LoVo (cell line): Measurements from ENCODE around the gene ARRB1.

Experiments used
- DNase-seq: peaks from one replicate; pipeline ENCODE4 v3.0.0-alpha.2; 2016; ENCODE audit warnings: low spot score

ARRB1 gene

DNA sequence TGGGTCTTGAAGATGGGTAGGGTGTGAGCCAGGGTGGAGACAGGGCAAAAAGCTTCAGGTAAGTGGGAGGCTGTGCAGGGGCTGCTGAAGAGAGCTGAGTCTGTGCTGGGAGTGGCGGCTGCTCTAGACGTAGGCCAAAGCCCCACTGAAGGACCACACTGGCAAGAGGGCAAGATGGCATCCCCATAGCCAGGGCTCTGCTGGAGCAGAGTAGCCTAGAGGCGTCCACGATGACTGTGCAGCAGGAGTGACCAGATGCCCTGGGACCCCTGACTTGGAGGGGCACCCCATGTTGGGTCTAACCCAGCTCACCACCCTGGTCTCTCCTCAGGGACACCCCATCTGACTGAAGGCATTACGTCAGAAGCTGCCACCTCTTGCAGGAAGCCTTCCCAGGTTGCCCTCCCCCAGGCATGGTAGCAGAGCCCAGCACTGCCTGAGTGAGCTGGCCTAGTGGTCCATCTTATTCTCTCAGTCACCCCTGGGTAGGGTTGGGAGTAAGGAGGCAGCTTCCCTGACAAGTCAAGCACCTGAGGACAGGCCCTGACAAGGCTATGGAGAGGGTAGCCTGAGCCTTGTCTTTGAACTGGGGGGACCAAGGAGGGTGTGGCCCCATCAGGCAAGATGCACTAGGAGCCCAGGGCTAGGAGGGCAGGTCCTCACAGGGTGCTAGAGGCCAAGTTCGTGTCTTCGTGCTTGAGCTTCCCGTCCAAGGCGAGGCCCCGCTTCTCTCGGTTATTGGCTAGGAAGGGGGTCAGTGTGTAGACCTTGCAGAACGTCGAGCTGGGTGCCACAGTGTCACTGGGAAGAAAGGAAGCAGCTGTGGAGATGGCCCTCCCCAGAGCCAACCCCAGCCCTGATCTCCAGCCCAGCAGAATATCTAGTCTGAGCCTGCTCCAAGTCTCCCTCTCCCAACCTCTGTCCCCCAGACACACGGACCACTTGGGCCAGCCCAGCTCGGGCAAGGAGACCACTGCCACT is 77.8 kb downstream of the ARRB1 start:
- DNase-seq: no peak

GRCh38 chr11:75272821-75273301 is 78.6 kb downstream of the ARRB1 start:
- DNase-seq: no peak

- no peak for DNase-seq
Observed at GRCh38 chr11:75272391-75272790, 79.1 kb downstream of the ARRB1 start.

DNA sequence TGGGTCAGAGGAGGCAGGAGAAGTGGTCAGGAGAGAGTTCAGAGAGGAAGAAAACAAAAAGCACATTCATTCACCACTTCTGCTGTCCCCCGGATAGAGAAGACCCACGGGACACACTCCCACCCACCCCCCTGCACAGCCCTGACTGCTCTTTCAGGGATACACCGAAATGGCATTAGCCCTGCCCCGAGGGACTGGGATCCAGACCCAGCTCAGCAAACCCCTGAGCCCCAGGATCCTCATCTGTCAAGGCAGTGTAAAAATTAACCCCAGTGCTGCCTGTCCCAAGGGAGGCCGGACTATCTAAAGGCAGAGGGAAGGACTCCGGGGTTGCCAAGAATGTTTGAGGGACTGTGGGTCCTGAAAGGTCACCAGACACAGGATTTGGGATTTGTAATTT is 79.7 kb downstream of the ARRB1 start:
- no peak for DNase-seq

- DNase-seq: no peak
Observed at GRCh38 chr11:75270896-75271418, 80.5 kb downstream of the ARRB1 start.

- no peak for DNase-seq
Observed at GRCh38 chr11:75269896-75270295, 81.6 kb downstream of the ARRB1 start.

GRCh38 chr11:75269367-75269660 is 82.1 kb downstream of the ARRB1 start:
- no peak for DNase-seq

GRCh38 chr11:75268626-75269366 is 82.7 kb downstream of the ARRB1 start:
- DNase-seq: no peak

GRCh38 chr11:75267171-75267970 is 84.1 kb downstream of the ARRB1 start:
- DNase-seq: no peak

GRCh38 chr11:75265851-75266531 is 85.5 kb downstream of the ARRB1 start:
- no peak for DNase-seq

DNA sequence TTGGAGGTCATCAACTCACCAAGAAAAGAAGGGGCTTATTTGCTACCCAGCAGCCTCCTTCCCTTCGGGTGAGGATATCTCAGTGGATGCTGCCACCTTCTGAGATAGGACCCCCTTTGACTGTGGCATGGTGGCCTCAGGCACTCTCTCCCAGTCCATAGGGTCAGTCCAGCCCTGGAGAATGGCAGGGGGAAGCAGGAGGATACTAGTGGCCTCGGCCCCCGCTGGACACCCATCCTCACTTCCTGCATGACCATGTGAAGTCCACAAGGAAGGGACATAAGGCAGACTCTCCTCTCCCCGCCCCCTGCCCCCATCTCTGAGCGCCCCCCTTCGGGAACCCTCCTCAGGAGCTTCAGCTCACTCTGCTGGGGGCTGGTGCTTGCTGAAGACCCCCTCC is 86.5 kb downstream of the ARRB1 start:
- no peak for DNase-seq

GRCh38 chr11:75264356-75264755 is 87.1 kb downstream of the ARRB1 start:
- no peak for DNase-seq

GRCh38 chr11:75263944-75264349 is 87.5 kb downstream of the ARRB1 start:
- DNase-seq: no peak

DNA sequence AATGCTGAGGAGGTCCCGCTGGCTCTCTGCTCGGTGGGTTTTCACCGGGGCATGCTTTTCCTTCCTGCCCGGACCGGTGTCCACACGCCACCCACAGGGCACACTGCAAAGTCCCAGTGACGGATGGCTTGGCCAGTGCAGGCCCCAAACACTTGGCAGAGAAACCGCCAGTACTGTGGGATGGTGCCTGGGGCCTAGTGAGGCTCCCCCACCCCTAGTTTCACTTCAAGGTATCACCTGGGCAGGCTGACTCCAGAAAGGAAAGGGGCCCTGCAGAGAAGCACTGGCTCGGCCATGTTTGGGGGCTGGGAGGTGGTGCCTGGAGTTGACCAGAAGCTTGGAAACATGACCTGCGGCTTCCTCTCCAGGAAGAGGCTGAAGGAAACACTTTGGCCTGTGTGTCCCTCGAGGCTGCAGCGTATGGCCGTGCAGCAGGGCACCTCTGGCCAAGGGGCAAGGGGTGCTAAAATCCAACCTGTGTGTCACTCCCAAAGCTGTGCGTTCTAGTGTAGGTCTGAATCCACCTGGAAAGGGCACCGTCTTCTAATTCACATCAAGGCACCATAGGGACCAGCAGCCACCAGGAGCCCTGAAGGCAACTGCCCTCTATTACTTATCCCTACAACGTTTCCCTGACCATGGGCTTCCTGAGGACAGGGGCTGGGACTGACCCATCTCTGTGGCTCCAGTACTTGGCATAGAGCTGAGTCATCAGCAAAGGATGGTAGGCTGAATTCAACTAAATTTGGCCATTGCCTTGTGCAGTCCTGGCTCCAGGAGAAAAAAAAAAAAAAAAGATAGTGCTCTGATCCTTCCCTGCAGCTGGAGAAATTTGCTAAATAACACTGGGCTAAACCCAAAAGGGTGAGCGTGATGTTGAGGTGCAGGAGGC is 88.3 kb downstream of the ARRB1 start:
- no peak for DNase-seq

- no peak for DNase-seq
Observed at GRCh38 chr11:75262436-75262835, 89.0 kb downstream of the ARRB1 start.

DNA sequence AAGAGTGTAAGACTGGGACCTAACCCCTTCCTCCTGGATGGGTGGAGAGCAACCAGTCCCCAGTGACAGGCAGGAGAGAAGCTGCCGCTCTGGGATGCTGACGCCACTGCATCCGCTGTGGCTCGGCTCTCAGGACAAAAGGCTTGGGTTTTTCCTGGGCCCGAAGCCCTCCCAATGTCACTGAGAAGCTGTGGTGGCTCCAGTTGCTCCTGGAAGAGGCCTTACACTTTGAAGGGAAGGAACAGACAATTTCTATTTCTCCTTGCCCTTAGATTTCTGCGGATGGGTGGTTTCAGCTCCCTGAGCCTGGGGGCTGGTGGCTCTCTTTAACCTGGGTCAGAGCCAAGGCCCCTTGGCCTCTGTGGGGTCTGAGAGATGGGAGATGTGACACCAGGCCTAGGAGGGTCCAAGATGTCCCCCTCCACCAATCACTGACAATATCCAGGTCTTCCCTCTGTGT is 89.5 kb downstream of the ARRB1 start:
- DNase-seq: no peak

DNA sequence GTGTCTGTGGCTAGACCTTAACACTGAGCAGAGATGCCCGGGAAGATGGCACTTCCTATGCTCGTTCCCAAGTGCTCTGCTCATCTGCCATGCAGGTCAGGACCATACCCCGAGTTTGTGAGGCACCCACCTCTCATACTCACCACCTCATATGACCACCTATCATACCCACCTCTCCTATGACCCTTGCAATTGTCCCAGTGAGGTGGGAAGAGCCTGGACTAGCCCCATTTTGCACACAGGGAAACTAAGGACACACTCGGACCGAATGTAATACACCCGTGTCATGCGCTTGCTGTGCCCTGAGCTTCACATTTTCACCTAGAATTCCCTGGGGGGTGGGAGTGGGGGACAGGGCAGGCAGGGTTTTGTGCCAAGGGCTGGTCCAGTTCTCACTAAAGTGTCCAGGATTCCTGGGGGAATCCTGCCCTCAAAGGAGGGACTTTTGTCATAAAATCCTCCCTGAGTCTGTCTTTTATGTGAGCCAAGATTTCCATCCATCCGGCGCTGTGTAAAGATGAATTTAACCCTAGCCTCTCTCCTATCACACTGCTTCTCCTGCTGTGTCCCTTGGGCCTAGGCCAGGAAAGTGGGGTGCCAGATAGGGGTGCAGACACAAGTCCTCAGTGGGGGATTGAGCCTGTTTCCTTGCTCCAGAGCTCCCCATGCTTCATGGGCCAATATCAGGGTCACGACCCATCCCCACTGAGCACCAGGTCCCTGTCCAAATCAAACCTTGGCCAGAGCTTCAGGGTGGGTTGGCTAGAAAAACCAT is 90.9 kb downstream of the ARRB1 start:
- DNase-seq: no peak

DNA sequence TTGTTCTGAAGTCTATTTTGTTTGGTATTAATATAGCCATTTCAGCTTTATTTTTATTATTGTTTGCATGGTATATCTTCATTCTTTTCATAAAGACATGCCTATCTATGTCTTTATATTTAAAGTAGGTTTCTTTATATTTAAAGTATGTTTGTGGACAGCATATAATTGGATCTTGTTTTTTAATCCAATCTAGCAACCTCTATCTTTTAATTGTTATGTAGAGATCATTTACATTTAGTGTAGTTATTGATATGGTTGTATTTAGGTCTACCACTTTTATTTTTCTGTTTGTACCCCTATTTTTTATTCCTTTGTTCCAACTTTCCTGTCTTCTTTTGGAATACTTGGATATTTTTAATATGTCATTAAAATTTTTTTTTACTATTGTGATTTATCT is 97.1 kb downstream of the ARRB1 start:
- no peak for DNase-seq

DNA sequence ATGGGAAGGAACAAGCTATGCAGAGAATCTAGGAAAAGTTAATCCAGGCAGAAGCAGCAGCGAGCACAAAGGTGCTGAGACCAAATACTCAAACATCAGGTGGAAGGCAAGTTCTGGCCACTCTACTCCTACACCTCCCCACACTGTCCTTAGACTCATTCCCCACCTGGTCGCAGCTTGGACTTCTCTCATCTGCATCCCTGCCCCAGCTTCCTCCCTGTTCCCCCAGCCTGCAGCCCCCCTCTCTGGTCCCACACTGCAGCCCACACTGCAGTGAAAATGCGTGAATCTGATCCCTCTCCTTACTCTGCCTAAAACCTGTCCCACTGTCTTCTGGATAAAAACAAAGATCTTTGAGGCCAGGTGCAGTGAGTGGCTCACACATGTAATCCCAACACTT is 101.8 kb downstream of the ARRB1 start:
- DNase-seq: no peak

DNA sequence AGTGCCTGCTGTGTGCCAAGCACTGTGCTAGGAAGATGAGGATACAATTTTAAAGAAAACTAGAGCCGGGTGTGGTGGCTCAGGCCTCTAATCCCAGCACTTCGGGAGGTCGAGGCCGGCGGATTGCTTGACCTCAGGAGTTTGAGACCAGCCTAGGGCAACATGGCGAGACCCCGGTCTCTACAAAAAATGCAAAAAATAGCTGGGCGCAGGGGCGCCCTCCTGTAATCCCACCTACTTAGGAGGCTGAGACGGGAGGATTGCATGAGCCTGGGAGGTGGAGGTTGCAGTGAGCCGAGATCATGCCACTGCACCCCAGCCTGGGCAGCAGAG is 102.6 kb downstream of the ARRB1 start:
- DNase-seq: no peak
